ENCODE data around the gene TXNL4B. TPM values are rescaled to one million over a fixed set of nuclear protein-coding genes. Genes with fewer than 3 reads are reported as not detected.
A peak's percentile ranks its signal among the peaks of the same experiment; 100 is the strongest.
"Not testable (repeated sequence)": the region's sequence is repeated elsewhere in the genome, so short reads cannot be mapped to it uniquely, and the experiment has no call there.

The TXNL4B gene
- total RNA-seq, 3 donors from 2014 or later, result 39.3 to 45.8 (median 39.4) TPM

GRCh38 chr16:72105978-72106377 lies 12.6 kb upstream of the TXNL4B start:
- DNase-seq, result no peak
- H3K36me3 Mint-ChIP-seq (ENCODE audit: insufficient read depth), result peaks cover 77% of the 10 kb centered on the region

GRCh38 chr16:72104905-72105304 lies 11.5 kb upstream of the TXNL4B start:
- peaks cover 74% of the 10 kb centered on the region for H3K36me3 Mint-ChIP-seq (ENCODE audit: insufficient read depth)
- no peaks in the 10 kb centered on the region for H3K9me3 Mint-ChIP-seq
- ATAC-seq (no peak), DNase-seq (no peak)
- H3K4me3 Mint-ChIP-seq, result no peak overlapping the region
- no peaks in the 10 kb centered on the region for H3K4me1 Mint-ChIP-seq (ENCODE audit: low read depth)
- H3K27me3 Mint-ChIP-seq (ENCODE audit: low read depth), result no peaks in the 10 kb centered on the region

More at GRCh38 chr16:72105978-72106377, 12.6 kb upstream of the TXNL4B start:
- Mint-ChIP-seq H3K4me1 (ENCODE audit: low read depth) (no peaks in the 10 kb centered on the region), H3K4me3 (no peak overlapping the region), H3K9me3 (no peaks in the 10 kb centered on the region), H3K27me3 (ENCODE audit: low read depth) (no peaks in the 10 kb centered on the region)
- no peak for ATAC-seq

- H3K9me3 Mint-ChIP-seq, result no peaks in the 10 kb centered on the region
- DNase-seq, result no peak
- peaks cover 6% of the 10 kb centered on the region for H3K4me1 Mint-ChIP-seq (ENCODE audit: low read depth)
- no peak for ATAC-seq
- no peaks in the 10 kb centered on the region for H3K27me3 Mint-ChIP-seq (ENCODE audit: low read depth)
- peaks cover 70% of the 10 kb centered on the region for H3K36me3 Mint-ChIP-seq (ENCODE audit: insufficient read depth)
- no peak overlapping the region for H3K4me3 Mint-ChIP-seq
These were observed 7.8 kb upstream of the TXNL4B start for GRCh38 chr16:72101195-72101594.

GRCh38 chr16:72099377-72099818 lies 6.0 kb upstream of the TXNL4B start:
- no peaks in the 10 kb centered on the region for H3K9me3 Mint-ChIP-seq
- H3K27me3 Mint-ChIP-seq (ENCODE audit: low read depth), result no peaks in the 10 kb centered on the region
- H3K4me1 Mint-ChIP-seq (ENCODE audit: low read depth), result peaks cover 21% of the 10 kb centered on the region
- peaks cover 63% of the 10 kb centered on the region for H3K36me3 Mint-ChIP-seq (ENCODE audit: insufficient read depth)
- no peak overlapping the region for H3K4me3 Mint-ChIP-seq
- DNase-seq (no peak), ATAC-seq (peak; percentile 89 to 91)

- Mint-ChIP-seq H3K27me3 (ENCODE audit: low read depth) (no peaks in the 10 kb centered on the region), H3K4me1 (ENCODE audit: low read depth) (peaks cover 25% of the 10 kb centered on the region), H3K4me3 (no peak overlapping the region), H3K9me3 (no peaks in the 10 kb centered on the region), H3K36me3 (ENCODE audit: insufficient read depth) (peaks cover 58% of the 10 kb centered on the region)
- ATAC-seq, result no peak
- no peak for DNase-seq
These were observed 5.5 kb upstream of the TXNL4B start for GRCh38 chr16:72098936-72099335.

GRCh38 chr16:72094266-72094610 lies 818 bp upstream of the TXNL4B start:
- peaks cover 47% of the 10 kb centered on the region for H3K4me1 Mint-ChIP-seq (ENCODE audit: low read depth)
- no peaks in the 10 kb centered on the region for H3K27me3 Mint-ChIP-seq (ENCODE audit: low read depth)
- peak overlapping the region; percentile 100 for H3K4me3 Mint-ChIP-seq
- no peaks in the 10 kb centered on the region for H3K9me3 Mint-ChIP-seq
- H3K36me3 Mint-ChIP-seq (ENCODE audit: insufficient read depth), result peaks cover 39% of the 10 kb centered on the region
- ATAC-seq (peak; percentile 29 to 32), DNase-seq (peak; percentile 42)

GRCh38 chr16:72092832-72093447 lies 480 bp downstream of the TXNL4B start:
- Mint-ChIP-seq H3K4me1 (ENCODE audit: low read depth) (peaks cover 47% of the 10 kb centered on the region), H3K9me3 (no peaks in the 10 kb centered on the region), H3K4me3 (peak overlapping the region; percentile 100), H3K36me3 (ENCODE audit: insufficient read depth) (peaks cover 46% of the 10 kb centered on the region), H3K27me3 (ENCODE audit: low read depth) (no peaks in the 10 kb centered on the region)
- DNase-seq, result no peak
- peak; percentile 12 to 18 for ATAC-seq

- H3K4me1 Mint-ChIP-seq (ENCODE audit: low read depth), result peaks cover 42% of the 10 kb centered on the region
- peaks cover 36% of the 10 kb centered on the region for H3K36me3 Mint-ChIP-seq (ENCODE audit: insufficient read depth)
- no peak for DNase-seq
- no peaks in the 10 kb centered on the region for H3K27me3 Mint-ChIP-seq (ENCODE audit: low read depth)
- no peaks in the 10 kb centered on the region for H3K9me3 Mint-ChIP-seq
- peak overlapping the region; percentile 100 for H3K4me3 Mint-ChIP-seq
- no peak for ATAC-seq
These were observed 2.2 kb downstream of the TXNL4B start for GRCh38 chr16:72091217-72091616.

- DNase-seq (no peak), ATAC-seq (no peak)
- H3K4me1 Mint-ChIP-seq (ENCODE audit: low read depth), result no peaks in the 10 kb centered on the region
- no peak overlapping the region for H3K4me3 Mint-ChIP-seq
- H3K9me3 Mint-ChIP-seq, result peaks cover 9% of the 10 kb centered on the region
- H3K27me3 Mint-ChIP-seq (ENCODE audit: low read depth), result no peaks in the 10 kb centered on the region
- H3K36me3 Mint-ChIP-seq (ENCODE audit: insufficient read depth), result peaks cover 41% of the 10 kb centered on the region
These were observed 8.4 kb downstream of the TXNL4B start for GRCh38 chr16:72085002-72085401.

GRCh38 chr16:72084445-72084844 lies 9.0 kb downstream of the TXNL4B start:
- H3K4me1 Mint-ChIP-seq (ENCODE audit: low read depth), result no peaks in the 10 kb centered on the region
- H3K4me3 Mint-ChIP-seq, result no peak overlapping the region
- peaks cover 9% of the 10 kb centered on the region for H3K9me3 Mint-ChIP-seq
- no peak for DNase-seq
- H3K27me3 Mint-ChIP-seq (ENCODE audit: low read depth), result no peaks in the 10 kb centered on the region
- H3K36me3 Mint-ChIP-seq (ENCODE audit: insufficient read depth), result peaks cover 36% of the 10 kb centered on the region
- no peak for ATAC-seq

- Mint-ChIP-seq H3K4me1 (ENCODE audit: low read depth) (no peaks in the 10 kb centered on the region), H3K27me3 (ENCODE audit: low read depth) (no peaks in the 10 kb centered on the region), H3K9me3 (peaks cover 9% of the 10 kb centered on the region), H3K36me3 (ENCODE audit: insufficient read depth) (peaks cover 32% of the 10 kb centered on the region), H3K4me3 (no peak overlapping the region)
- DNase-seq, result no peak
- no peak for ATAC-seq
These were observed 9.5 kb downstream of the TXNL4B start for GRCh38 chr16:72083778-72084404.

GRCh38 chr16:72076991-72077706 lies 16.3 kb downstream of the TXNL4B start:
- not testable (repeated sequence) for H3K4me3 Mint-ChIP-seq; ATAC-seq; H3K9me3 Mint-ChIP-seq; H3K4me1 Mint-ChIP-seq (ENCODE audit: low read depth); DNase-seq; H3K27me3 Mint-ChIP-seq (ENCODE audit: low read depth)
- peaks cover 12% of the 10 kb centered on the region for H3K36me3 Mint-ChIP-seq (ENCODE audit: insufficient read depth)

GRCh38 chr16:72075067-72075466 lies 18.4 kb downstream of the TXNL4B start:
- H3K4me1 Mint-ChIP-seq (ENCODE audit: low read depth); H3K27me3 Mint-ChIP-seq (ENCODE audit: low read depth); ATAC-seq; H3K4me3 Mint-ChIP-seq; H3K9me3 Mint-ChIP-seq; DNase-seq: not testable (repeated sequence)
- H3K36me3 Mint-ChIP-seq (ENCODE audit: insufficient read depth), result peaks cover 12% of the 10 kb centered on the region

- Mint-ChIP-seq H3K27me3 (ENCODE audit: low read depth) (no peaks in the 10 kb centered on the region), H3K4me1 (ENCODE audit: low read depth) (no peaks in the 10 kb centered on the region), H3K9me3 (no peaks in the 10 kb centered on the region), H3K36me3 (ENCODE audit: insufficient read depth) (peaks cover 12% of the 10 kb centered on the region), H3K4me3 (no peak overlapping the region)
- no peak for DNase-seq
- no peak for ATAC-seq
These were observed 19.7 kb downstream of the TXNL4B start for GRCh38 chr16:72073560-72074230.

Measured in activated T-cell treated with anti-CD3 and anti-CD28 coated beads, Interleukin-2, amount 50 U/mL, for 4 hours (primary cell).